MCF 10A (cell line): ENCODE measurements around the gene PCDHGA2. TPM values are rescaled to one million over a fixed set of nuclear protein-coding genes. Genes with fewer than 3 reads are reported as not detected.
"Not testable (repeated sequence)": the region's sequence is repeated elsewhere in the genome, so short reads cannot be mapped to it uniquely, and the experiment has no call there.

ENCODE experiments used
- BruUV-seq: library from RNA; stranded (reverse); fragments of 400-500 nt; replicated peaks from 2 replicates; lab custom pipeline; 2021; lab: Mats Ljungman, UMichigan
- CTCF ChIA-PET: fragments of 300-600 bp; sonication (Branson Sonifier 250); formaldehyde crosslinking; extraction: SDS; loops from one replicate; lab custom pipeline; 2021; ENCODE audit warnings: antibody characterized with exemption, inconsistent platforms; lab: Yijun Ruan, JAX
- POLR2A ChIA-PET: fragments of 300-600, 350-650 bp; sonication (Branson Sonifier 250); formaldehyde crosslinking; extraction: SDS; loops from one replicate; lab custom pipeline; 2020; ENCODE audit warnings: antibody characterized with exemption, inconsistent platforms; lab: Yijun Ruan, JAX
- DNase-seq: peaks from one replicate; pipeline ENCODE4 v3.0.0-alpha.2; 2018; ENCODE audit not compliant: unreplicated experiment
- H3K27ac Mint-ChIP-seq: one replicate; pipeline ENCODE4 v1.8.0; 2022; ENCODE audit warnings: mild to moderate bottlenecking, low read depth, mixed read lengths; ENCODE audit not compliant: unreplicated experiment
- H3K27me3 Mint-ChIP-seq: one replicate; pipeline ENCODE4 v1.8.0; 2022; ENCODE audit warnings: mixed read lengths; ENCODE audit not compliant: insufficient read depth, unreplicated experiment
- H3K36me3 Mint-ChIP-seq: one replicate; pipeline ENCODE4 v1.8.0; 2022; ENCODE audit warnings: mild to moderate bottlenecking, moderate library complexity, mixed read lengths; ENCODE audit not compliant: insufficient read depth, unreplicated experiment
- H3K4me1 Mint-ChIP-seq: one replicate; pipeline ENCODE4 v1.8.0; 2022; ENCODE audit warnings: mixed read lengths; ENCODE audit not compliant: insufficient read depth, unreplicated experiment
- H3K4me3 Mint-ChIP-seq: one replicate; pipeline ENCODE4 v1.8.0; 2022; ENCODE audit warnings: mild to moderate bottlenecking, moderate library complexity, mixed read lengths; ENCODE audit not compliant: unreplicated experiment
- H3K9me3 Mint-ChIP-seq: one replicate; pipeline ENCODE4 v1.8.0; 2022; ENCODE audit warnings: mixed read lengths; ENCODE audit not compliant: unreplicated experiment
- intact Hi-C: fragments of 100-400 bp; cut with micrococcal nuclease; formaldehyde crosslinking; loops from 2 replicates; pipeline ENCODE4 v1.14.1; 2022
- total RNA-seq: library from RNA; stranded (reverse); gene quantifications from 2 replicates; pipeline ENCODE4 v1.2.3, GENCODE V29; 2022
- TF ChIP-seq, protein P1 (sequence below): fragments of 200-600 bp; IDR thresholded peaks from one replicate; pipeline ENCODE4 v1.8.0; 2022; ENCODE audit warnings: antibody characterized with exemption, mild to moderate bottlenecking; ENCODE audit not compliant: unreplicated experiment

Gene PCDHGA2
- total RNA-seq, 1 experiment from 2014 or later: 0.33 TPM

- no peak for DNase-seq
- Mint-ChIP-seq H3K9me3 (peaks cover 21% of the 10 kb centered on the region), H3K36me3 (no peaks in the 10 kb centered on the region), H3K4me3 (no peak overlapping the region), H3K4me1 (no peaks in the 10 kb centered on the region), H3K27me3 (no peaks in the 10 kb centered on the region), H3K27ac (no peak overlapping the region)
- BruUV-seq: no TSS peak
- intact Hi-C loops: no loop called here
- POLR2A ChIA-PET: no interaction called here
- CTCF ChIA-PET: interaction anchor here (0.8 to 2.0 kb wide), 5 partner anchors 135 to 198 kb away, joined by 3 to 6 read pairs (median 3); no protein-coding TSS in a partner anchor
- TF ChIP-seq, protein P1, sequence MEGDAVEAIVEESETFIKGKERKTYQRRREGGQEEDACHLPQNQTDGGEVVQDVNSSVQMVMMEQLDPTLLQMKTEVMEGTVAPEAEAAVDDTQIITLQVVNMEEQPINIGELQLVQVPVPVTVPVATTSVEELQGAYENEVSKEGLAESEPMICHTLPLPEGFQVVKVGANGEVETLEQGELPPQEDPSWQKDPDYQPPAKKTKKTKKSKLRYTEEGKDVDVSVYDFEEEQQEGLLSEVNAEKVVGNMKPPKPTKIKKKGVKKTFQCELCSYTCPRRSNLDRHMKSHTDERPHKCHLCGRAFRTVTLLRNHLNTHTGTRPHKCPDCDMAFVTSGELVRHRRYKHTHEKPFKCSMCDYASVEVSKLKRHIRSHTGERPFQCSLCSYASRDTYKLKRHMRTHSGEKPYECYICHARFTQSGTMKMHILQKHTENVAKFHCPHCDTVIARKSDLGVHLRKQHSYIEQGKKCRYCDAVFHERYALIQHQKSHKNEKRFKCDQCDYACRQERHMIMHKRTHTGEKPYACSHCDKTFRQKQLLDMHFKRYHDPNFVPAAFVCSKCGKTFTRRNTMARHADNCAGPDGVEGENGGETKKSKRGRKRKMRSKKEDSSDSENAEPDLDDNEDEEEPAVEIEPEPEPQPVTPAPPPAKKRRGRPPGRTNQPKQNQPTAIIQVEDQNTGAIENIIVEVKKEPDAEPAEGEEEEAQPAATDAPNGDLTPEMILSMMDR: no peak
Observed at GRCh38 chr5:141374627-141375026, 36.1 kb downstream of the PCDHGA2 start.

- H3K9me3 Mint-ChIP-seq: peaks cover 18% of the 10 kb centered on the region
- H3K4me3 Mint-ChIP-seq, BruUV-seq, H3K27me3 Mint-ChIP-seq, DNase-seq, intact Hi-C loops, H3K27ac Mint-ChIP-seq, POLR2A ChIA-PET, H3K36me3 Mint-ChIP-seq, H3K4me1 Mint-ChIP-seq: not testable (repeated sequence)
- CTCF ChIA-PET: interaction anchor here (0.6 to 2.0 kb wide), 4 partner anchors 134 to 192 kb away, joined by 3 to 6 read pairs (median 4); no protein-coding TSS in a partner anchor
Observed at GRCh38 chr5:141375444-141376155, 37.0 kb downstream of the PCDHGA2 start.

DNA sequence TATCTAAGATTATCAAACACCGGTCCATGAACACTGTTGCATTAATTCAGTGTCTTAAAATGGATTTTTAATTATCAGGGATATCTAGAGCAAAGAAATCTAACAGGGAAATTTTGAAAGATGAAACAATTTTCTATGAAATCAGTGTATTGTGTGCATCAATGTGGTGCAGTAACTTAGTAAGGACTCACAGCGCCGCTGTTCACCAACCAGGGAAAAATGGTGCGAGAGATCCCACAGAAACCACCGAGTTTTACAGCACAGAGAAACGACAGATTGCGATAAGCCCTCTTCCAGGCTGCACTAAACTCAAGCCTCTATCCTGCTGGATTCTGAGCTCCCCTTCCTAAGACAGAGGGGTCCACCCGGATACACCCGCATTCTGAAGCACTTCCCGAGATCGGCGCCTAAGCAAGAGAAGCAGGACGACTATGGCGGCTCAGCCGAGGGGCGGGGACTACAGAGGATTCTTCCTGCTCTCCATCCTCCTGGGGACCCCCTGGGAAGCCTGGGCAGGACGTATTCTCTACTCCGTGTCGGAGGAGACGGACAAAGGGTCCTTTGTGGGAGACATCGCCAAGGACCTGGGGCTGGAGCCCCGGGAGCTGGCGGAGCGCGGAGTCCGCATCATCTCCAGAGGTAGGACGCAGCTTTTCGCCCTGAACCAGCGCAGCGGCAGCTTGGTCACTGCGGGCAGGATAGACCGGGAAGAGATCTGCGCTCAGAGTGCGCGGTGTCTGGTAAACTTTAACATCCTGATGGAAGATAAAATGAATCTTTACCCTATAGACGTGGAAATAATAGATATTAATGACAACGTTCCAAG is 44.1 kb downstream of the PCDHGA2 start, which contains the start of gene PCDHGA7:
Gene PCDHGA7 (plus strand): TSS at position 274 of the 826 bp plus-strand sequence. CDS start 158 bp downstream, at position 432.
- H3K27me3 Mint-ChIP-seq: no peaks in the 10 kb centered on the region
- peak within 1 kb of the TSS; percentile 64 for H3K4me3 Mint-ChIP-seq
- H3K27ac Mint-ChIP-seq: no peak within 1 kb of the TSS
- DNase-seq: no peak
- TF ChIP-seq, protein P1: peak; percentile 18
- BruUV-seq: TSS peak; percentile 39
- POLR2A ChIA-PET: interaction anchor here (1.0 to 1.2 kb wide), 3 partner anchors 62 to 178 kb away, joined by 3 to 4 read pairs (median 4); partner anchors contain the start of gene TAF7
- H3K9me3 Mint-ChIP-seq: no peaks in the 10 kb centered on the region
- H3K36me3 Mint-ChIP-seq: peaks cover 4% of the 10 kb centered on the region
- CTCF ChIA-PET: interaction anchor here (0.6 to 1.9 kb wide), 22 partner anchors 9 to 234 kb away, joined by 3 to 12 read pairs (median 4); partner anchors contain the start of genes PCDHB11, PCDHGA8, PCDHGC3 and TAF7
- intact Hi-C loops: no loop called here
- H3K4me1 Mint-ChIP-seq: no peaks in the 10 kb centered on the region

- no peak for DNase-seq
- ChIA-PET POLR2A (interaction anchor here (1.1 to 1.2 kb wide), 2 partner anchors 141 to 178 kb away, joined by 3 to 4 read pairs; no protein-coding TSS in a partner anchor), CTCF (interaction anchor here (0.6 to 1.9 kb wide), 18 partner anchors 9 to 234 kb away, joined by 3 to 12 read pairs (median 4); partner anchors contain the start of genes PCDHB11, PCDHGA8, PCDHGC3 and TAF7)
- intact Hi-C loops: no loop called here
- TF ChIP-seq, protein P1: no peak
- H3K9me3 Mint-ChIP-seq: peaks cover 2% of the 10 kb centered on the region
- no peaks in the 10 kb centered on the region for H3K27me3 Mint-ChIP-seq
- H3K27ac Mint-ChIP-seq: no peak overlapping the region
- BruUV-seq: no TSS peak
- peaks cover 4% of the 10 kb centered on the region for H3K36me3 Mint-ChIP-seq
- no peaks in the 10 kb centered on the region for H3K4me1 Mint-ChIP-seq
- no peak overlapping the region for H3K4me3 Mint-ChIP-seq
Observed at GRCh38 chr5:141383345-141383744, 44.8 kb downstream of the PCDHGA2 start.
